Calu3 (cell line): ENCODE results near the gene PHLDA3. TPM values are rescaled to one million over a fixed set of nuclear protein-coding genes. Genes with fewer than 3 reads are reported as not detected.

Experiments used
- BruUV-seq: library from RNA; stranded (reverse); fragments of 400-500 nt; replicated peaks from 2 replicates; lab custom pipeline; 2021; lab: Mats Ljungman, UMichigan
- CTCF ChIA-PET: fragments of 300-600 bp; sonication (Branson Sonifier 250); formaldehyde crosslinking; loops from one replicate; lab custom pipeline; 2022; ENCODE audit warnings: antibody characterized with exemption; lab: Charles Lee
- DNase-seq: peaks from one replicate; pipeline ENCODE4 v3.0.0; 2022
- H3K27ac Mint-ChIP-seq: one replicate; pipeline ENCODE4 v1.8.0; 2022; ENCODE audit warnings: mixed read lengths; ENCODE audit not compliant: unreplicated experiment
- H3K27me3 Mint-ChIP-seq: one replicate; pipeline ENCODE4 v1.8.0; 2022; ENCODE audit warnings: mixed read lengths; ENCODE audit not compliant: unreplicated experiment
- H3K36me3 Mint-ChIP-seq: one replicate; pipeline ENCODE4 v1.8.0; 2022; ENCODE audit warnings: mild to moderate bottlenecking, moderate library complexity, mixed read lengths; ENCODE audit not compliant: insufficient read depth, unreplicated experiment
- H3K4me1 Mint-ChIP-seq: one replicate; pipeline ENCODE4 v1.8.0; 2022; ENCODE audit warnings: mild to moderate bottlenecking, low read depth, mixed read lengths; ENCODE audit not compliant: unreplicated experiment
- H3K4me3 Mint-ChIP-seq: one replicate; pipeline ENCODE4 v1.8.0; 2022; ENCODE audit warnings: mild to moderate bottlenecking, low read depth, moderate library complexity, mixed read lengths; ENCODE audit not compliant: unreplicated experiment
- H3K9me3 Mint-ChIP-seq: one replicate; pipeline ENCODE4 v1.8.0; 2022; ENCODE audit warnings: low read depth, mixed read lengths; ENCODE audit not compliant: unreplicated experiment
- CTCF ChIP-seq: fragments of 200-600 bp; IDR thresholded peaks from one replicate; pipeline ENCODE4 v1.8.0; 2022; ENCODE audit warnings: antibody characterized with exemption; ENCODE audit not compliant: unreplicated experiment
- intact Hi-C: fragments of 100-400 bp; cut with micrococcal nuclease; formaldehyde crosslinking; loops from one replicate; pipeline ENCODE4 v1.10.0; 2022; ENCODE audit not compliant: unreplicated experiment
- total RNA-seq: library from RNA; stranded (reverse); gene quantifications from 2 replicates; pipeline ENCODE4 v1.2.3, GENCODE V29; 2022

PHLDA3 gene
- total RNA-seq, 1 experiment from 2014 or later, result 31.1 TPM

GRCh38 chr1:201459052-201459451, 9.9 kb downstream of the PHLDA3 start:
- no peaks in the 10 kb centered on the region for H3K9me3 Mint-ChIP-seq
- intact Hi-C loops, result no loop called here
- H3K4me3 Mint-ChIP-seq, result no peak overlapping the region
- CTCF ChIA-PET, result interaction anchor here (1.1 to 6.3 kb wide), 2 partner anchors 10 to 23 kb away, joined by 4 to 65 read pairs; no protein-coding TSS in a partner anchor
- peaks cover 32% of the 10 kb centered on the region for H3K36me3 Mint-ChIP-seq
- peaks cover 67% of the 10 kb centered on the region for H3K4me1 Mint-ChIP-seq
- peak overlapping the region; percentile 45 for H3K27ac Mint-ChIP-seq
- no peak for TF ChIP-seq CTCF
- no peaks in the 10 kb centered on the region for H3K27me3 Mint-ChIP-seq
- BruUV-seq, result no TSS peak
- DNase-seq, result no peak

DNA sequence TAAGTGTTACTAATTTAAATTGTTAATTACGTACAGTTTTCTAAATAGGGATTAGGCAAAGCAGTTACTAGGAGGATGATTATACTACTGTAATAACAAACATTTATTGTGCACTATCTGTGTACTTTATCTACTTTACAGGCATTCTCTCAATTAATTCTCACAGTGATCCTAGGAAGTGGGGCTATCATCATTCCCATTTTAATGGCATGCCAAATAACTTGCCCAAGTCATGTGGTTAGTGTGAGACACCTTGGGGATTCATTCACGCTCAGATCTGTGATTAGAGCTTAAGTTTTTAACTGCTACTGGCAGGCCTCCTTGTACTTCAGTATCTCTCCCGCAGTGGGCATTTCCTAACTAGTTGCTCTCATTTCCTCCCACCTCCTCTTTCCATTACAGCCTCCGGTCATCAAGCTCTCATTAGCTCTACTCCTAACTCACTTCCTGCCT, 11.5 kb downstream of the PHLDA3 start:
- peaks cover 20% of the 10 kb centered on the region for H3K36me3 Mint-ChIP-seq
- no peaks in the 10 kb centered on the region for H3K27me3 Mint-ChIP-seq
- intact Hi-C loops, result no loop called here
- no peak for TF ChIP-seq CTCF
- no peak overlapping the region for H3K4me3 Mint-ChIP-seq
- peaks cover 53% of the 10 kb centered on the region for H3K4me1 Mint-ChIP-seq
- no peak for DNase-seq
- CTCF ChIA-PET, result interaction anchor here (1.7 to 1.8 kb wide), 2 partner anchors 9 to 23 kb away, joined by 11 to 12 read pairs; no protein-coding TSS in a partner anchor
- BruUV-seq, result no TSS peak
- peak overlapping the region; percentile 53 for H3K27ac Mint-ChIP-seq
- no peaks in the 10 kb centered on the region for H3K9me3 Mint-ChIP-seq

- H3K4me1 Mint-ChIP-seq, result peaks cover 46% of the 10 kb centered on the region
These were observed 12.3 kb downstream of the PHLDA3 start for GRCh38 chr1:201456499-201457309.

DNA sequence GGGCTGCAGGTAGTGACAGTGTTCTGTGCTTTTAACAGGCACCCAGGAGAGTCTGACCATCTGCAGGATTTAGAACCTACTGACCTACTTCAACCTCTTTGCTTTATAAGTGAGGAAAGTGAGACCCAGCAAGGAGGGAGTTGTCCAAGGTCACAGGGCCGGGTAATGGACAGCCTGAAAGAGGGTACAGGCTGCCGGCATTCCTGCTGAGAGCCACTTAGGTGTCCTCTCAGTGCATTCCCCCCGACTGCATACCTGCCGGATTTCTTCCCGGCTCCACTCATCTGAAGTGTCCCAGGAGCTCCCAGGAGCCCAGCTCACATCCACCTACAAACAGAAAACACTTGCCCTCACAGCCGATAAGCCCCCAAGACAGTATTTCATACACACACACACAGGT, 13.9 kb downstream of the PHLDA3 start:
- no TSS peak for BruUV-seq
- H3K9me3 Mint-ChIP-seq, result no peaks in the 10 kb centered on the region
- intact Hi-C loops, result no loop called here
- H3K27me3 Mint-ChIP-seq, result no peaks in the 10 kb centered on the region
- H3K27ac Mint-ChIP-seq, result no peak overlapping the region
- H3K4me3 Mint-ChIP-seq, result no peak overlapping the region
- no peak for TF ChIP-seq CTCF
- peaks cover 40% of the 10 kb centered on the region for H3K4me1 Mint-ChIP-seq
- no peaks in the 10 kb centered on the region for H3K36me3 Mint-ChIP-seq
- DNase-seq, result no peak
- CTCF ChIA-PET, result interaction anchor here (2.8 kb wide), 1 partner anchor 26 kb away, joined by 14 read pairs; no protein-coding TSS in a partner anchor

More at GRCh38 chr1:201456499-201457309, 12.3 kb downstream of the PHLDA3 start:
- BruUV-seq, result no TSS peak
- Mint-ChIP-seq H3K27me3 (no peaks in the 10 kb centered on the region), H3K9me3 (no peaks in the 10 kb centered on the region), H3K4me3 (peak overlapping the region; percentile 13), H3K27ac (peak overlapping the region; percentile 50), H3K36me3 (peaks cover 12% of the 10 kb centered on the region)
- DNase-seq, result no peak
- intact Hi-C loops, result no loop called here
- no peak for TF ChIP-seq CTCF
- CTCF ChIA-PET, result interaction anchor here (1.1 to 1.8 kb wide), 6 partner anchors 9 to 56 kb away, joined by 4 to 12 read pairs (median 10); partner anchors contain the start of gene PHLDA3
